ENCODE data around the gene PAQR5. TPM values are rescaled to one million over a fixed set of nuclear protein-coding genes. Genes with fewer than 3 reads are reported as not detected.

PAQR5 gene
- total and polyA plus RNA-seq, 9 of the 15 experiments (the other 6 are each of a cell fraction or from before 2014, with no cell fraction given), result 0.04 to 0.08 TPM; not detected in 7

DNA sequence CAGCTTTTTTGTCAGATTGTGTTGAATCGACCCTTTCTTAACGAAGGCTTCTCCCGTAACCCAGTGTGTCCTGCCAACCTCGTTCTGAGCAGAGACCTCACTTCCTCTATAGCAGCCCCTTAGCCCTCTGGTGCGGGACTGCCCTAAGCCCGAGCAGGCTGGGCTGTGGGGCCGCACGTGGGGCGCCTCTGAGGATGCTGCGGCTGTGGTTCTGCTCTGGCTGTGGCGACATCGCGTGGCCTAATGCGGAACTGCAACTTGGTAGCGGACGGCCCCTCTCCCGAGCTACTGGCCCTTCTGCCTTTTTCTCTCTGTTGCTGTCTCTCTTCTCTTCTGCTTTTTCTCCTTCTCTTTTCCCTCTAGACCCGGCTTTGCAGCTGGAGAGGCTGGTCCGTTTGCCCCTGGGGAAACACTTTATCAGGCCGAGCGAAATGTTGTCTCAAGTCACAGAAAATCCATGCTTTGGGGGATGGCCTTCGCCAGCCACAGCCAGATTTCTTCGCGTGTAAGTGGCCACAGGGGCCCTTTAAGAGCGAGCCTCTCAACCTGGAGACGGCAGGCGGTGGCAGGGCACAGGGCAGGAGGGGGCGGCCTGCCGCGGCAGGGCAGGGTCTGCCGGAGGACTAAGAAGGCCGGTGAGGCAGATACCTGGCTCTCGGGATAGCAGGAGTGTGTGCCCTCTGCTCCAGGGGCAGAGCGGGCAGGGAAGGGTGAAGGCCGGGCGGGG lies 96.0 kb downstream of the PAQR5 start (continued):
- TF ChIP-seq CBFB (CRISPR knock-in tag; IDR thresholded peaks at IDR 0.05), result no peak
- no peak for TF ChIP-seq LARP7 (IDR thresholded peaks at IDR 0.05)
- TF ChIP-seq, protein P1, sequence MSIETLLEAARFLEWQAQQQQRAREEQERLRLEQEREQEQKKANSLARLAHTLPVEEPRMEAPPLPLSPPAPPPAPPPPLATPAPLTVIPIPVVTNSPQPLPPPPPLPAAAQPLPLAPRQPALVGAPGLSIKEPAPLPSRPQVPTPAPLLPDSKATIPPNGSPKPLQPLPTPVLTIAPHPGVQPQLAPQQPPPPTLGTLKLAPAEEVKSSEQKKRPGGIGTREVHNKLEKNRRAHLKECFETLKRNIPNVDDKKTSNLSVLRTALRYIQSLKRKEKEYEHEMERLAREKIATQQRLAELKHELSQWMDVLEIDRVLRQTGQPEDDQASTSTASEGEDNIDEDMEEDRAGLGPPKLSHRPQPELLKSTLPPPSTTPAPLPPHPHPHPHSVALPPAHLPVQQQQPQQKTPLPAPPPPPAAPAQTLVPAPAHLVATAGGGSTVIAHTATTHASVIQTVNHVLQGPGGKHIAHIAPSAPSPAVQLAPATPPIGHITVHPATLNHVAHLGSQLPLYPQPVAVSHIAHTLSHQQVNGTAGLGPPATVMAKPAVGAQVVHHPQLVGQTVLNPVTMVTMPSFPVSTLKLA (conservative IDR thresholded peaks at IDR 0.05), result peak; percentile 51 to 53
- TF ChIP-seq JUND (IDR thresholded peaks at IDR 0.05; ENCODE audit: borderline replicate concordance, low read depth, low read length), result peak; percentile 37; the same call in 1 of the 2 replicates
- TF ChIP-seq JUND (tag; IDR thresholded peaks at IDR 0.05; ENCODE audit: borderline replicate concordance, low read depth, low read length), result no peak
- TF ChIP-seq ATF3 (IDR thresholded peaks at IDR 0.05), result no peak
- TF ChIP-seq ATF3 (CRISPR knock-in tag; conservative IDR thresholded peaks at IDR 0.05), result no peak
- TF ChIP-seq POLR2B (IDR thresholded peaks at IDR 0.05; ENCODE audit: low read depth, partially characterized antibody), result no peak
- TF ChIP-seq OTX1 (CRISPR knock-in tag; IDR thresholded peaks at IDR 0.05), result no peak
- no peak for TF ChIP-seq ZNF239 (CRISPR knock-in tag; IDR thresholded peaks at IDR 0.05)
- TF ChIP-seq, protein P2, sequence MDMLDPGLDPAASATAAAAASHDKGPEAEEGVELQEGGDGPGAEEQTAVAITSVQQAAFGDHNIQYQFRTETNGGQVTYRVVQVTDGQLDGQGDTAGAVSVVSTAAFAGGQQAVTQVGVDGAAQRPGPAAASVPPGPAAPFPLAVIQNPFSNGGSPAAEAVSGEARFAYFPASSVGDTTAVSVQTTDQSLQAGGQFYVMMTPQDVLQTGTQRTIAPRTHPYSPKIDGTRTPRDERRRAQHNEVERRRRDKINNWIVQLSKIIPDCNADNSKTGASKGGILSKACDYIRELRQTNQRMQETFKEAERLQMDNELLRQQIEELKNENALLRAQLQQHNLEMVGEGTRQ (CRISPR knock-in tag; IDR thresholded peaks at IDR 0.05), result peak; percentile 74
- 0 out of 2 replicates have a peak, but pooled peaks have one; percentile 44 for TF ChIP-seq XRCC5 (IDR thresholded peaks at IDR 0.05; ENCODE audit: low read depth, low read length)
- peak; percentile 35 for TF ChIP-seq HMGN3 (IDR thresholded peaks at IDR 0.05; ENCODE audit: borderline replicate concordance, extremely low read depth, insufficient read length, low read depth, low read length)
- no peak for TF ChIP-seq ZBTB7A (IDR thresholded peaks at IDR 0.05; ENCODE audit: borderline replicate concordance, control insufficient read depth, low read depth, low read length)
- no peak for TF ChIP-seq SPI1 (IDR thresholded peaks at IDR 0.05; ENCODE audit: borderline replicate concordance, low read depth, low read length)
- TF ChIP-seq, protein P3, sequence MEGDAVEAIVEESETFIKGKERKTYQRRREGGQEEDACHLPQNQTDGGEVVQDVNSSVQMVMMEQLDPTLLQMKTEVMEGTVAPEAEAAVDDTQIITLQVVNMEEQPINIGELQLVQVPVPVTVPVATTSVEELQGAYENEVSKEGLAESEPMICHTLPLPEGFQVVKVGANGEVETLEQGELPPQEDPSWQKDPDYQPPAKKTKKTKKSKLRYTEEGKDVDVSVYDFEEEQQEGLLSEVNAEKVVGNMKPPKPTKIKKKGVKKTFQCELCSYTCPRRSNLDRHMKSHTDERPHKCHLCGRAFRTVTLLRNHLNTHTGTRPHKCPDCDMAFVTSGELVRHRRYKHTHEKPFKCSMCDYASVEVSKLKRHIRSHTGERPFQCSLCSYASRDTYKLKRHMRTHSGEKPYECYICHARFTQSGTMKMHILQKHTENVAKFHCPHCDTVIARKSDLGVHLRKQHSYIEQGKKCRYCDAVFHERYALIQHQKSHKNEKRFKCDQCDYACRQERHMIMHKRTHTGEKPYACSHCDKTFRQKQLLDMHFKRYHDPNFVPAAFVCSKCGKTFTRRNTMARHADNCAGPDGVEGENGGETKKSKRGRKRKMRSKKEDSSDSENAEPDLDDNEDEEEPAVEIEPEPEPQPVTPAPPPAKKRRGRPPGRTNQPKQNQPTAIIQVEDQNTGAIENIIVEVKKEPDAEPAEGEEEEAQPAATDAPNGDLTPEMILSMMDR (IDR thresholded peaks at IDR 0.05 in 2 of 3, conservative IDR thresholded peaks at IDR 0.05 in 1 of 3; ENCODE audit: insufficient read depth in 2 of 3, low read depth in 1 of 3, low read length in 3 of 3), result peak; percentile 87 to 90 (median 88)
- TF ChIP-seq NCOA6 (IDR thresholded peaks at IDR 0.05), result no peak
- no peak for TF ChIP-seq SUPT5H (IDR thresholded peaks at IDR 0.05)
- TF ChIP-seq DMBX1 (CRISPR knock-in tag; IDR thresholded peaks at IDR 0.05; ENCODE audit: borderline replicate concordance), result no peak
- TF ChIP-seq CBX8 (IDR thresholded peaks at IDR 0.05; ENCODE audit: borderline replicate concordance, extremely low read depth, low read depth, low read length, poor library complexity, severe bottlenecking), result no peak
- TF ChIP-seq FOXJ2 (tag; IDR thresholded peaks at IDR 0.05), result no peak
- no peak for TF ChIP-seq POLR2G (IDR thresholded peaks at IDR 0.05; ENCODE audit: low read depth, low read length)
